Measurements from ENCODE around the gene ATF7IP.
"Not testable (repeated sequence)": the region's sequence is repeated elsewhere in the genome, so short reads cannot be mapped to it uniquely, and the experiment has no call there.

- not testable (repeated sequence) for TF ChIP-seq CTCF (conservative IDR thresholded peaks at IDR 0.05 in 1 of 2, IDR thresholded peaks at IDR 0.05 in 1 of 2; ENCODE audit: extremely low read depth in 1 of 2, insufficient read depth in 1 of 2, low read depth in 1 of 2, low read length in 2 of 2); EZH2 (IDR thresholded peaks at IDR 0.05; ENCODE audit: borderline replicate concordance, low read length)
These were observed 45.6 kb upstream of the ATF7IP start for GRCh38 chr12:14319704-14320427.

Measured in mammary epithelial cell (primary cell).